Measurements from ENCODE around the gene SGIP1. TPM values are rescaled to one million over a fixed set of nuclear protein-coding genes. Genes with fewer than 3 reads are reported as not detected.

SGIP1 gene
- total RNA-seq, 1 donor from 2014 or later = 0.79 TPM

GRCh38 chr1:66676613-66677298 is 142.8 kb downstream of the SGIP1 start:
- no peak for FAIRE-seq
- TF ChIP-seq CTCF (IDR thresholded peaks at IDR 0.05; ENCODE audit: insufficient read depth, low read length, severe bottlenecking) = no peak
- Histone ChIP-seq H3K36me3 (ENCODE audit: control insufficient read depth, insufficient read depth, low read length) (no peaks in the 10 kb centered on the region), H3K27me3 (ENCODE audit: control insufficient read depth, insufficient read depth, low read length) (no peaks in the 10 kb centered on the region), H3K4me3 (ENCODE audit: low read depth, low read length) (no peak overlapping the region)
- DNase-seq (ENCODE audit: low read depth) = peak; percentile 76

GRCh38 chr1:66678146-66678545 is 144.2 kb downstream of the SGIP1 start:
- TF ChIP-seq CTCF (IDR thresholded peaks at IDR 0.05; ENCODE audit: insufficient read depth, low read length, severe bottlenecking) = no peak
- H3K4me3 ChIP-seq (ENCODE audit: low read depth, low read length) = no peak overlapping the region
- FAIRE-seq (no peak), DNase-seq (ENCODE audit: low read depth) (no peak)
- H3K27me3 ChIP-seq (ENCODE audit: control insufficient read depth, insufficient read depth, low read length) = no peaks in the 10 kb centered on the region
- H3K36me3 ChIP-seq (ENCODE audit: control insufficient read depth, insufficient read depth, low read length) = no peaks in the 10 kb centered on the region

- no peak for DNase-seq (ENCODE audit: low read depth)
- no peak for TF ChIP-seq CTCF (IDR thresholded peaks at IDR 0.05; ENCODE audit: insufficient read depth, low read length, severe bottlenecking)
- no peaks in the 10 kb centered on the region for H3K27me3 ChIP-seq (ENCODE audit: control insufficient read depth, insufficient read depth, low read length)
- H3K36me3 ChIP-seq (ENCODE audit: control insufficient read depth, insufficient read depth, low read length) = no peaks in the 10 kb centered on the region
- no peak overlapping the region for H3K4me3 ChIP-seq (ENCODE audit: low read depth, low read length)
- no peak for FAIRE-seq
Observed at GRCh38 chr1:66679140-66679539, 145.2 kb downstream of the SGIP1 start.

GRCh38 chr1:66681686-66682085 is 147.7 kb downstream of the SGIP1 start:
- DNase-seq (ENCODE audit: low read depth) (no peak), FAIRE-seq (no peak)
- no peak overlapping the region for H3K4me3 ChIP-seq (ENCODE audit: low read depth, low read length)
- TF ChIP-seq CTCF (IDR thresholded peaks at IDR 0.05; ENCODE audit: insufficient read depth, low read length, severe bottlenecking) = no peak
- H3K36me3 ChIP-seq (ENCODE audit: control insufficient read depth, insufficient read depth, low read length) = no peaks in the 10 kb centered on the region
- H3K27me3 ChIP-seq (ENCODE audit: control insufficient read depth, insufficient read depth, low read length) = no peaks in the 10 kb centered on the region

GRCh38 chr1:66682106-66682505 is 148.2 kb downstream of the SGIP1 start:
- Histone ChIP-seq H3K4me3 (ENCODE audit: low read depth, low read length) (no peak overlapping the region), H3K27me3 (ENCODE audit: control insufficient read depth, insufficient read depth, low read length) (no peaks in the 10 kb centered on the region), H3K36me3 (ENCODE audit: control insufficient read depth, insufficient read depth, low read length) (no peaks in the 10 kb centered on the region)
- FAIRE-seq = no peak
- TF ChIP-seq CTCF (IDR thresholded peaks at IDR 0.05; ENCODE audit: insufficient read depth, low read length, severe bottlenecking) = no peak
- DNase-seq (ENCODE audit: low read depth) = no peak

- FAIRE-seq (no peak), DNase-seq (ENCODE audit: low read depth) (no peak)
- Histone ChIP-seq H3K36me3 (ENCODE audit: control insufficient read depth, insufficient read depth, low read length) (no peaks in the 10 kb centered on the region), H3K27me3 (ENCODE audit: control insufficient read depth, insufficient read depth, low read length) (no peaks in the 10 kb centered on the region), H3K4me3 (ENCODE audit: low read depth, low read length) (no peak overlapping the region)
- no peak for TF ChIP-seq CTCF (IDR thresholded peaks at IDR 0.05; ENCODE audit: insufficient read depth, low read length, severe bottlenecking)
Observed at GRCh38 chr1:66684353-66684752, 150.4 kb downstream of the SGIP1 start.
